ENCODE measurements around the gene CORO2B.

Gene CORO2B

GRCh38 chr15:68583936-68584755 lies 5.4 kb downstream of the CORO2B start:
- H3K4me3 Mint-ChIP-seq = no peak overlapping the region
- H3K27me3 Mint-ChIP-seq (ENCODE audit: low read depth, poor library complexity) = peaks cover 15% of the 10 kb centered on the region
- no peaks in the 10 kb centered on the region for H3K9me3 Mint-ChIP-seq
- TF ChIP-seq CTCF (IDR thresholded peaks at IDR 0.05) = no peak
- no peak for DNase-seq
- no peaks in the 10 kb centered on the region for H3K36me3 Mint-ChIP-seq (ENCODE audit: low read depth)
- H3K4me1 Mint-ChIP-seq = peaks cover 22% of the 10 kb centered on the region
- no peak overlapping the region for H3K27ac Mint-ChIP-seq

- H3K4me1 Mint-ChIP-seq = peaks cover 20% of the 10 kb centered on the region
- H3K27ac Mint-ChIP-seq = no peak overlapping the region
- DNase-seq = no peak
- H3K9me3 Mint-ChIP-seq = no peaks in the 10 kb centered on the region
- no peak for TF ChIP-seq CTCF (IDR thresholded peaks at IDR 0.05)
- H3K36me3 Mint-ChIP-seq (ENCODE audit: low read depth) = no peaks in the 10 kb centered on the region
- peaks cover 12% of the 10 kb centered on the region for H3K27me3 Mint-ChIP-seq (ENCODE audit: low read depth, poor library complexity)
- no peak overlapping the region for H3K4me3 Mint-ChIP-seq
Observed at GRCh38 chr15:68584756-68585573, 6.2 kb downstream of the CORO2B start.

GRCh38 chr15:68585574-68586273 lies 6.9 kb downstream of the CORO2B start:
- DNase-seq = no peak
- no peaks in the 10 kb centered on the region for H3K9me3 Mint-ChIP-seq
- no peak for TF ChIP-seq CTCF (IDR thresholded peaks at IDR 0.05)
- no peak overlapping the region for H3K4me3 Mint-ChIP-seq
- peaks cover 24% of the 10 kb centered on the region for H3K4me1 Mint-ChIP-seq
- no peak overlapping the region for H3K27ac Mint-ChIP-seq
- peaks cover 6% of the 10 kb centered on the region for H3K27me3 Mint-ChIP-seq (ENCODE audit: low read depth, poor library complexity)
- H3K36me3 Mint-ChIP-seq (ENCODE audit: low read depth) = no peaks in the 10 kb centered on the region

GRCh38 chr15:68586274-68586961 lies 7.6 kb downstream of the CORO2B start:
- DNase-seq = no peak
- Mint-ChIP-seq H3K27ac (no peak overlapping the region), H3K36me3 (ENCODE audit: low read depth) (no peaks in the 10 kb centered on the region), H3K27me3 (ENCODE audit: low read depth, poor library complexity) (peaks cover 2% of the 10 kb centered on the region), H3K9me3 (no peaks in the 10 kb centered on the region), H3K4me3 (no peak overlapping the region), H3K4me1 (peaks cover 29% of the 10 kb centered on the region)
- TF ChIP-seq CTCF (IDR thresholded peaks at IDR 0.05) = no peak

GRCh38 chr15:68587769-68588385 lies 9.1 kb downstream of the CORO2B start:
- H3K4me3 Mint-ChIP-seq = no peak overlapping the region
- H3K4me1 Mint-ChIP-seq = peaks cover 21% of the 10 kb centered on the region
- no peaks in the 10 kb centered on the region for H3K9me3 Mint-ChIP-seq
- no peak for DNase-seq
- H3K27ac Mint-ChIP-seq = no peak overlapping the region
- no peak for TF ChIP-seq CTCF (IDR thresholded peaks at IDR 0.05)
- peaks cover 3% of the 10 kb centered on the region for H3K27me3 Mint-ChIP-seq (ENCODE audit: low read depth, poor library complexity)
- H3K36me3 Mint-ChIP-seq (ENCODE audit: low read depth) = no peaks in the 10 kb centered on the region
